ENCODE measurements around the gene GNA12.

DNA sequence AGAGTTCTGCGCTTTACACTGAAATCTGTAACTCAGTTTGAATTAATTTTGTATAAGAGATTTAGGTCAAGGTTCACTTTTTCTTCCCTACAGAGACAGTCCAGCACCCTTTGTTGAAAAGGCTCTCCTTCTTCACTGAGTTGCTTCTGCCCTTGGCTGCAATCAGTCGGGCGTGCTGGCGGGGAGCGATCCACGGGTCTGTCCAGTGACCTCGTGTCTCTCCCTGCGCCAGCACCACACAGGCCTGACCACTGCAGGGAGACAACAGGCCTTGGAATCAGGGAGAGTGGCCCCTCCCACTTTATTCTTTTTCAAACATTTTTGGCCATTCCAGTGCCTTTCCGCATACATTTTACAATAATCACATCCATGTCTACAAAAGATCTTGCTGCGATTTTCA, 89.2 kb downstream of the GNA12 start:
- TF ChIP-seq, protein P1, sequence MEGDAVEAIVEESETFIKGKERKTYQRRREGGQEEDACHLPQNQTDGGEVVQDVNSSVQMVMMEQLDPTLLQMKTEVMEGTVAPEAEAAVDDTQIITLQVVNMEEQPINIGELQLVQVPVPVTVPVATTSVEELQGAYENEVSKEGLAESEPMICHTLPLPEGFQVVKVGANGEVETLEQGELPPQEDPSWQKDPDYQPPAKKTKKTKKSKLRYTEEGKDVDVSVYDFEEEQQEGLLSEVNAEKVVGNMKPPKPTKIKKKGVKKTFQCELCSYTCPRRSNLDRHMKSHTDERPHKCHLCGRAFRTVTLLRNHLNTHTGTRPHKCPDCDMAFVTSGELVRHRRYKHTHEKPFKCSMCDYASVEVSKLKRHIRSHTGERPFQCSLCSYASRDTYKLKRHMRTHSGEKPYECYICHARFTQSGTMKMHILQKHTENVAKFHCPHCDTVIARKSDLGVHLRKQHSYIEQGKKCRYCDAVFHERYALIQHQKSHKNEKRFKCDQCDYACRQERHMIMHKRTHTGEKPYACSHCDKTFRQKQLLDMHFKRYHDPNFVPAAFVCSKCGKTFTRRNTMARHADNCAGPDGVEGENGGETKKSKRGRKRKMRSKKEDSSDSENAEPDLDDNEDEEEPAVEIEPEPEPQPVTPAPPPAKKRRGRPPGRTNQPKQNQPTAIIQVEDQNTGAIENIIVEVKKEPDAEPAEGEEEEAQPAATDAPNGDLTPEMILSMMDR (conservative IDR thresholded peaks at IDR 0.05): no peak
- no peak for TF ChIP-seq ZFX (IDR thresholded peaks at IDR 0.05)
